ENCODE results near the gene ATF7.
"Not testable (repeated sequence)": the region's sequence is repeated elsewhere in the genome, so short reads cannot be mapped to it uniquely, and the experiment has no call there.

ATF7 gene

GRCh38 chr12:53564278-53564677 lies 61.9 kb downstream of the ATF7 start:
- DNase-seq, result no peak

GRCh38 chr12:53563452-53564028 lies 62.6 kb downstream of the ATF7 start:
- no peak for DNase-seq

- no peak for DNase-seq
These were observed 64.6 kb downstream of the ATF7 start for GRCh38 chr12:53561590-53561953.

GRCh38 chr12:53560912-53561589 lies 65.1 kb downstream of the ATF7 start:
- no peak for DNase-seq

- DNase-seq, result no peak
These were observed 65.8 kb downstream of the ATF7 start for GRCh38 chr12:53560351-53560750.

GRCh38 chr12:53558631-53559030 lies 67.6 kb downstream of the ATF7 start:
- no peak for DNase-seq

GRCh38 chr12:53552361-53553327 lies 73.5 kb downstream of the ATF7 start:
- no peak for DNase-seq

- DNase-seq, result no peak
These were observed 74.3 kb downstream of the ATF7 start for GRCh38 chr12:53551889-53552291.

GRCh38 chr12:53550595-53550994 lies 75.6 kb downstream of the ATF7 start:
- DNase-seq, result no peak

- DNase-seq, result not testable (repeated sequence)
These were observed 76.1 kb downstream of the ATF7 start for GRCh38 chr12:53550131-53550530.

GRCh38 chr12:53548354-53548753 lies 77.8 kb downstream of the ATF7 start:
- DNase-seq, result not testable (repeated sequence)

GRCh38 chr12:53543539-53543938 lies 82.6 kb downstream of the ATF7 start:
- DNase-seq, result no peak

- no peak for DNase-seq
These were observed 86.7 kb downstream of the ATF7 start for GRCh38 chr12:53539526-53539925.

- DNase-seq, result no peak
These were observed 87.9 kb downstream of the ATF7 start for GRCh38 chr12:53538209-53538689.

GRCh38 chr12:53536962-53537361 lies 89.2 kb downstream of the ATF7 start:
- DNase-seq, result no peak

- no peak for DNase-seq
These were observed 92.7 kb downstream of the ATF7 start for GRCh38 chr12:53533471-53533870.

GRCh38 chr12:53532524-53533445 lies 93.4 kb downstream of the ATF7 start:
- DNase-seq, result no peak

- no peak for DNase-seq
These were observed 94.2 kb downstream of the ATF7 start for GRCh38 chr12:53532021-53532420.

- no peak for DNase-seq
These were observed 95.3 kb downstream of the ATF7 start for GRCh38 chr12:53530920-53531319.

GRCh38 chr12:53530061-53530460 lies 96.1 kb downstream of the ATF7 start:
- no peak for DNase-seq

- DNase-seq, result no peak
These were observed 101.7 kb downstream of the ATF7 start for GRCh38 chr12:53524476-53524875.

- no peak for DNase-seq
These were observed 103.1 kb downstream of the ATF7 start for GRCh38 chr12:53523131-53523530.

GRCh38 chr12:53518381-53518780 lies 107.8 kb downstream of the ATF7 start:
- DNase-seq, result no peak
